ENCODE measurements around the gene SON.

SON gene

GRCh38 chr21:33522953-33523349 lies 19.9 kb upstream of the SON start:
- no peak for DNase-seq
- Histone ChIP-seq H3K27ac (no peak overlapping the region), H3K4me3 (ENCODE audit: low read depth, low read length) (no peak overlapping the region), H3K36me3 (replicated peaks) (peaks cover 51% of the 10 kb centered on the region), H3K27me3 (replicated peaks) (no peaks in the 10 kb centered on the region)
- no peak for TF ChIP-seq CTCF (IDR thresholded peaks at IDR 0.05; ENCODE audit: low read depth, low read length, missing control alignments)
- in situ Hi-C loops (cut with HindIII; ENCODE audit: low pct_ligation_motif_present, low sequenced_read_pairs), result no loop called here

- Histone ChIP-seq H3K36me3 (replicated peaks) (peaks cover 90% of the 10 kb centered on the region), H3K27me3 (replicated peaks) (no peaks in the 10 kb centered on the region), H3K27ac (no peak overlapping the region), H3K4me3 (ENCODE audit: low read depth, low read length) (no peak overlapping the region)
- in situ Hi-C loops (cut with HindIII; ENCODE audit: low pct_ligation_motif_present, low sequenced_read_pairs), result no loop called here
- no peak for TF ChIP-seq CTCF (IDR thresholded peaks at IDR 0.05; ENCODE audit: low read depth, low read length, missing control alignments)
- DNase-seq, result no peak
Observed at GRCh38 chr21:33531007-33531406, 11.8 kb upstream of the SON start.

- Histone ChIP-seq H3K36me3 (replicated peaks) (peaks cover 62% of the 10 kb centered on the region), H3K4me3 (ENCODE audit: low read depth, low read length) (no peak overlapping the region), H3K27me3 (replicated peaks) (no peaks in the 10 kb centered on the region), H3K27ac (no peak overlapping the region)
- DNase-seq, result no peak
- TF ChIP-seq CTCF (IDR thresholded peaks at IDR 0.05; ENCODE audit: low read depth, low read length, missing control alignments), result no peak
- in situ Hi-C loops (cut with HindIII; ENCODE audit: low pct_ligation_motif_present, low sequenced_read_pairs), result no loop called here
Observed at GRCh38 chr21:33537212-33537611, 5.6 kb upstream of the SON start.

DNA sequence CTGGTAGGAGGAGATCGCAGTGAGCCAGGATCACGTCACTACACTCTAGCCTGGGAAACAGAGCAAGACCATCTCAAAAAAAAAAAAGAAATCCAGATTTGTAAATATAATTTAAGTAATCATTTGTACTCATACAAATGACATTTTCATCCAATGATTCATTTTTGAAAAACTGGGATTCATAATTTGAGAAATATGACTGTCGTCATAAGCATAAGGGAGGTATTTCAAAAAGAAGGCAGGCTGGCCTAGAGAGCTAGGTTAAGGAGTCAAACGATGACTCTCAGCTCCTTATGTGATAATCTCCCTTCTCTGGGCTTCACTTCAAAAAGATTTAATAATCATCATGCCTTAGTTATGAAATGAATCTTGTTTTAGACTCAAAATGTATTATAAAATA lies 3.2 kb upstream of the SON start:
- in situ Hi-C loops (cut with HindIII; ENCODE audit: low pct_ligation_motif_present, low sequenced_read_pairs), result no loop called here
- Histone ChIP-seq H3K4me3 (ENCODE audit: low read depth, low read length) (no peak overlapping the region), H3K36me3 (replicated peaks) (peaks cover 39% of the 10 kb centered on the region), H3K27me3 (replicated peaks) (no peaks in the 10 kb centered on the region), H3K27ac (peak overlapping the region; percentile 38)
- TF ChIP-seq CTCF (IDR thresholded peaks at IDR 0.05; ENCODE audit: low read depth, low read length, missing control alignments), result no peak
- DNase-seq, result peak; percentile 24

DNA sequence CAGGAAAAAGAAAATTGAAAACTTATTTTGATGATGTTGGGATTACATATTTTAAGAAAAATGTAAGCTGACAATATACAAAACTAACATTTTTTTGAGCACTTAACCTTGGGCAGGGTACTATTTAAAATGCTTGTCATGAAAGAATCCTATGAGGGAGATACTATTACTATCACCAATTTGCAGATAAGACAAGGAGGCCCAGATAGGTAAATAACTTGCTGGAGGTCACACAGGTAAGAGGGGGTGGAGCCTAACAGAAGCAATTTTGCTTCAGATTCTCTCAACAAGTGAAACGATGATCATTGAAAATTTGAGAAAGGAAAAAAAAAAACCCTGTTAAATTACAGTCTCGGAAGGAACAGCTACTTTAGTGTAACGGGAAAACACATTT lies 2.1 kb upstream of the SON start:
- in situ Hi-C loops (cut with HindIII; ENCODE audit: low pct_ligation_motif_present, low sequenced_read_pairs), result no loop called here
- H3K27ac ChIP-seq, result no peak overlapping the region
- no peak for DNase-seq
- peak overlapping the region; percentile 73 for H3K4me3 ChIP-seq (ENCODE audit: low read depth, low read length)
- H3K36me3 ChIP-seq (replicated peaks), result peaks cover 30% of the 10 kb centered on the region
- no peaks in the 10 kb centered on the region for H3K27me3 ChIP-seq (replicated peaks)
- no peak for TF ChIP-seq CTCF (IDR thresholded peaks at IDR 0.05; ENCODE audit: low read depth, low read length, missing control alignments)

GRCh38 chr21:33541105-33541711 lies 1.6 kb upstream of the SON start:
- peaks cover 25% of the 10 kb centered on the region for H3K36me3 ChIP-seq (replicated peaks)
- peak overlapping the region; percentile 73 for H3K4me3 ChIP-seq (ENCODE audit: low read depth, low read length)
- peak overlapping the region; percentile 98 for H3K27ac ChIP-seq
- no peak for TF ChIP-seq CTCF (IDR thresholded peaks at IDR 0.05; ENCODE audit: low read depth, low read length, missing control alignments)
- H3K27me3 ChIP-seq (replicated peaks), result no peaks in the 10 kb centered on the region
- in situ Hi-C loops (cut with HindIII; ENCODE audit: low pct_ligation_motif_present, low sequenced_read_pairs), result no loop called here
- no peak for DNase-seq

Measured in brain microvascular endothelial cell (primary cell).